Gastroesophageal sphincter (tissue), 3 donors: ENCODE data around the gene ARHGEF11.

Experiments used
- CTCF ChIP-seq, 4 experiments: fragments of 200-600 bp in 2 of 4; fragments of 450-650 bp in 2 of 4; sonication (generic) in 1 of 4; IDR thresholded peaks; one replicate each; pipeline ENCODE4 v1.5.1; 2017 to 2019; ENCODE audit warnings: antibody characterized with exemption in 4 of 4, mild to moderate bottlenecking in 2 of 4, moderate library complexity in 2 of 4
- EP300 ChIP-seq: sonication (generic); formaldehyde crosslinking; IDR thresholded peaks from one replicate; pipeline ENCODE4 v1.6.1; 2017; ENCODE audit warnings: antibody characterized with exemption, mild to moderate bottlenecking
- POLR2A ChIP-seq, 2 donors: fragments of 450-650 bp; IDR thresholded peaks; one replicate each; pipeline ENCODE4 v1.6.1; 2017; ENCODE audit warnings: antibody characterized with exemption in 2 of 2, mild to moderate bottlenecking in 2 of 2, moderate library complexity in 1 of 2

GRCh38 chr1:156949127-156949526, 96.4 kb downstream of the ARHGEF11 start:
- TF ChIP-seq EP300 (no peak), CTCF (IDR thresholded peaks at IDR 0.05) (no peak), POLR2A (IDR thresholded peaks at IDR 0.05) (no peak)
